ENCODE measurements around the gene GNAL. TPM values are rescaled to one million over a fixed set of nuclear protein-coding genes. Genes with fewer than 3 reads are reported as not detected.
"Not testable (repeated sequence)": the region's sequence is repeated elsewhere in the genome, so short reads cannot be mapped to it uniquely, and the experiment has no call there.

Gene GNAL
- polyA plus RNA-seq, 1 experiment = 0.21 TPM

- no peak overlapping the region for H3K4me3 ChIP-seq (ENCODE audit: low read depth, low read length)
- no peaks in the 10 kb centered on the region for H3K36me3 ChIP-seq (ENCODE audit: control insufficient read depth, insufficient read depth, low read length)
- H3K27me3 ChIP-seq (ENCODE audit: control insufficient read depth, insufficient read depth, low read length) = no peaks in the 10 kb centered on the region
- TF ChIP-seq CTCF (IDR thresholded peaks at IDR 0.05; ENCODE audit: insufficient read depth, low read depth, low read length) = no peak
- ChIA-PET CTCF (no interaction called here), POLR2A (no interaction called here)
- no peak for DNase-seq (ENCODE audit: low read depth)
These were observed 10.9 kb upstream of the GNAL start for GRCh38 chr18:11678211-11678610.

GRCh38 chr18:11689669-11690565 lies 853 bp downstream of the GNAL start:
- DNase-seq (ENCODE audit: low read depth) = no peak
- no peak for TF ChIP-seq CTCF (IDR thresholded peaks at IDR 0.05; ENCODE audit: insufficient read depth, low read depth, low read length)
- ChIA-PET POLR2A (no interaction called here), CTCF (interaction anchor here (1.6 kb wide), 1 partner anchor 35 kb away, joined by 3 read pairs; no protein-coding TSS in a partner anchor)
- Histone ChIP-seq H3K4me3 (ENCODE audit: low read depth, low read length) (peak overlapping the region; percentile 40), H3K36me3 (ENCODE audit: control insufficient read depth, insufficient read depth, low read length) (no peaks in the 10 kb centered on the region), H3K27me3 (ENCODE audit: control insufficient read depth, insufficient read depth, low read length) (no peaks in the 10 kb centered on the region; the same call in 1 of the 2 replicates)

GRCh38 chr18:11690660-11691059 lies 1.6 kb downstream of the GNAL start:
- H3K27me3 ChIP-seq (ENCODE audit: control insufficient read depth, insufficient read depth, low read length); H3K4me3 ChIP-seq (ENCODE audit: low read depth, low read length); POLR2A ChIA-PET; CTCF ChIA-PET; H3K36me3 ChIP-seq (ENCODE audit: control insufficient read depth, insufficient read depth, low read length); DNase-seq (ENCODE audit: low read depth): not testable (repeated sequence)

GRCh38 chr18:11695736-11696135 lies 6.7 kb downstream of the GNAL start:
- Histone ChIP-seq H3K27me3 (ENCODE audit: control insufficient read depth, insufficient read depth, low read length) (no peaks in the 10 kb centered on the region; the same call in 1 of the 2 replicates), H3K4me3 (ENCODE audit: low read depth, low read length) (no peak overlapping the region), H3K36me3 (ENCODE audit: control insufficient read depth, insufficient read depth, low read length) (no peaks in the 10 kb centered on the region)
- TF ChIP-seq CTCF (IDR thresholded peaks at IDR 0.05; ENCODE audit: insufficient read depth, low read depth, low read length) = no peak
- POLR2A ChIA-PET = no interaction called here
- CTCF ChIA-PET = no interaction called here
- no peak for DNase-seq (ENCODE audit: low read depth)

- CTCF ChIA-PET = no interaction called here
- TF ChIP-seq CTCF (IDR thresholded peaks at IDR 0.05; ENCODE audit: insufficient read depth, low read depth, low read length) = no peak
- Histone ChIP-seq H3K27me3 (ENCODE audit: control insufficient read depth, insufficient read depth, low read length) (no peaks in the 10 kb centered on the region; the same call in 1 of the 2 replicates), H3K36me3 (ENCODE audit: control insufficient read depth, insufficient read depth, low read length) (no peaks in the 10 kb centered on the region), H3K4me3 (ENCODE audit: low read depth, low read length) (no peak overlapping the region)
- POLR2A ChIA-PET = no interaction called here
- DNase-seq (ENCODE audit: low read depth) = no peak
These were observed 7.4 kb downstream of the GNAL start for GRCh38 chr18:11696451-11696850.
